Measurements from ENCODE around the gene FCHSD2.
"Not testable (repeated sequence)": the region's sequence is repeated elsewhere in the genome, so short reads cannot be mapped to it uniquely, and the experiment has no call there.

The FCHSD2 gene

DNA sequence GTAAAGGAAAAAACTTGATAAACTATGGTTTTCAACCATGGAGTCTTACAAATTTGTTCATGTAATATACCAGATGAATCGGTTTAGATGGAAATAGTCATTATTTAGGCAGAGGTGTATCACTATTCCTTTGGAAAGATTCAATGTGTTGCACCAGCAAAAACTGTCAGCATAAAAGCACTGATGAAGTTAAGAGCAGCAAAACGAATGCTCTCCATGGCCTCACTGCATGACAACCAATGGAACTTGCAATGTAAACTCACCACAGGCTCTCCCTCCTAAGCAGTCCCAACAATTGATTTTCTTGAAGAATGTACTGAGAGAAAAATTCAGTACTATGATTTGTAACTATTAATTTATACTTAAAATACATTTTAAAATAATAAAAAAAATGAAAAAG, 139.9 kb downstream of the FCHSD2 start:
- DNase-seq, result no peak

DNA sequence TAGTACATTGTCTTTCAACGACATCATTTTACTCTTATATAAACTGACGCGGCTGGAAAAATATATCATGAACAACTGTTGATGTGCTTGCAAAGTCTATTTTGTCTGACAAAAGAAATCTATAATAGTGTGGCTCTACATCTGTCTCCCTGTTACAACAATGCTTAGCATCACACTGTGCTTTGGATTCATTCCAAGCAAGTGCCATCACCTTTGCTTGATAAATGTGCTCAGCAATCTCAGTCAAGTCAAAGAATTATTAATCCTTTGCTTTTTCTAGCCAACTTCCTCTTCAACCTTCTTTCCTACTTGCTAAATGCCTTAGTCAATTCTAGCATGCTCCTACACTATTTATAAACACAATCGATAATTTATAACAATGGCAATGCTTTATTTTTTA, 140.5 kb downstream of the FCHSD2 start:
- DNase-seq, result no peak

- DNase-seq, result no peak
Observed at GRCh38 chr11:72998676-72999075, 143.4 kb downstream of the FCHSD2 start.

- no peak for DNase-seq
Observed at GRCh38 chr11:72996959-72997358, 145.2 kb downstream of the FCHSD2 start.

DNA sequence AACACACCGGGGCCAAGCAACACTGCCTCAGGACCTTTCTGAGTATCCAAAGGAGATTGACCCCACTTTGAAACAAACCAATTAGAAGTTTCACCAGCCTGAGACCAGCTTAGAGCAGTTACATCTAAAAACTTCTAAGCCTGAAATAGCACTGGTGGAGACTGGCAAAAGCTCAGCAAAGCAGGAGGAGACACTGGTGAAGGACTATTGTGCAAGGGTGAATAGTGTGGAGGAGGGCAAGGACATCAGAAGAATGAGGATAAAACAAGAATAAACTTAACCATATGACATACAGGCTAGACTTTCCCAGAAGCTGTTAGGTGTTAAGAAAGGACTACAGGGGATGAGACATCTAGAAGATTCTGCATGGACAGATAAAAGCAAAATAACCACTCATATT, 152.4 kb downstream of the FCHSD2 start:
- no peak for DNase-seq

DNA sequence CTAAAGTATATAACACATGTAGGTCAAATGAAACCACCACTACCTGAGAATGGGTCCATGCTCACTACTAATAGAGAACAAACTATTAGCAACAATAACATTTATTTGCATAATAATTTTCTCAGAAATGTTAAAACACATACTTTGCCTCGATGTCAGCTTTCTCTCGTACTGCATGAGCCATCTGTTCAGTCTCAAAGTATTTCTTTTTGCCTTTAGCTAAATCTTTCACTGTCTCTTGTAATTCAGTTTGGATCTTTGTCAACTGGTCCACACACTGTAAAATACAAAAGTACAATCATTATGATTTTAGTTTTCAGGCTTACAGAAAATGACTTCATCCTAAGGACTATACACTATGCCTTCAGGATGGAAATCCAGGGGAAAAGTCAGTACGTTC, 153.3 kb downstream of the FCHSD2 start:
- no peak for DNase-seq

GRCh38 chr11:72985645-72986044, 156.5 kb downstream of the FCHSD2 start:
- DNase-seq, result no peak

DNA sequence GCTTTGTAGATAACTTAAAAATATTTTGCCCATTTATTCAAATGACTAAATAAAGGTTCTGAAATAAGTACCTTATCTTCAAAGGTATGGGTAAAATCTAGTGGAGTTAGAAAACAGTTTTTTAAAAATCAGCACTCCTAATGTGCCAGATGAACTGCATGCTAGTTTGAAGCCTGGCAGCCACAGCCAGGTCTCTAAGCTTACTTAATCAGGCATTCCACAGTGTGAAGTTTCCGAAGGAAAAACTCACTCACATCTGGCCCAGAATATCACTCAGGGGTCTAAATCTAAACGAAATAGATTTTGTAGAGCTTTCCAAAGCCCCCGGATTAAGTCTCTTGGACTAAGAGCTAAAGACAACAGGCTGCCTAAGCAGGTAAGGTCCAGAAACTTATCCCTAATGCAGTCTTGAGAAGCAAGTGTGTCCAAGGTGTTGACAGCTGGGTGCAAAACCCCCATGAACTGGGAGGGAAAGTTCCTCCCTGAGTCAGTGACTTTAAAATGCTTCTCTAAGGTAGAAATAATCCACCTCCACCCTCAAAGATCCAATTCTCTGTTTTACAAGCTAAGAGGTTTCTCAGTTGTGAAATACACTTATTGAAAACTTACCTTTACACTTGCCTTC, 157.6 kb downstream of the FCHSD2 start:
- DNase-seq, result no peak

DNA sequence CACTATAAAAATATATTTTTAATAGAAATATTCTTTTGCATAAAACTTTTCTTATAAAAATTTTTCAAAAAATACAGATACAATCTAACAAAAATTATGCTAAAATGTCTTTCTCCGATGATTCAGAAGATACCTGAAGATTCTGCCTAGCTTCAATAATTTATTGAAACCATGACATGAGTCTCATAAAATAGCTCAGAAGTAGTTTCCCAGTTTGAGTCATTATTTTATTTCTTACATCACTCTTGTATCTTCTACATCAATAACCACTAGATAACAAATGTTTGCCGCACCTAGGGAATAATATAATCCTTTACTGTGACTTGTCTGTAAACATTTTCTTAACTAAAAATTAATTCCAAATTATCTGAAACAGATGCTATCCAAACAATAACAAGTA, 158.6 kb downstream of the FCHSD2 start:
- DNase-seq, result no peak

DNA sequence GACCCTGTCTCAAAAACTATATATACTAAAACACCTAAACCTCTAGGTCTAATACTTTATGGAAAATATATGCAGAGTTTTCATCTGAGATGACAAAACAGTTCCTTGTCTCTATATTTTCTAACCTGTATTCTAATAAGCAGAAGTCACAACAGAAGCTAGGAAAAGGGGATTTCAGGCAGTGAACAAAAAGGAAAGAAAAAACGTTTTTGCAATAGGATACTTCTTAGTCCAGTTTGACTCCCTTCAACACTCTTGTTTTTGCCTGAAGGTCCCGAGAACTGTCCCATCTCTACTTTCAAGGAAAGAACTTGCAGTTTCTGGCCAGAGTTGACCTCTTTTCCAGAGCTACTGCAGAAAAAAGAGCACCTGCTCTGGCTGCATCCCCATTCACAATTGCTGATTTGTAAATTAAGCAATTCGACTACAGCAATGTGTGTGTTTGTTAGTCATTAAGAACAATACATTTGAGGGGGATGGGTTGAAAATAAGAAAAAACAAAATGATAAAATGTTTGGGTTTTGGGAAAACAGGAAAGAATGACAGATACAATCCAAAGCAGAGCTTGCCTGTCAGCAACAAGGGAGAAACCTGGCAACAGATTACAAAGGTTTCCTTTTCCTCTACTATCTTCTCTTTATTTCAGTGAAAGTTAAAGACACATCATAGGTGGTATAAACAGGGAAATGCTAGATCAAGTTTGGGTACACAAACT, 160.0 kb downstream of the FCHSD2 start:
- no peak for DNase-seq

- DNase-seq, result no peak
Observed at GRCh38 chr11:72981080-72981479, 161.0 kb downstream of the FCHSD2 start.

DNA sequence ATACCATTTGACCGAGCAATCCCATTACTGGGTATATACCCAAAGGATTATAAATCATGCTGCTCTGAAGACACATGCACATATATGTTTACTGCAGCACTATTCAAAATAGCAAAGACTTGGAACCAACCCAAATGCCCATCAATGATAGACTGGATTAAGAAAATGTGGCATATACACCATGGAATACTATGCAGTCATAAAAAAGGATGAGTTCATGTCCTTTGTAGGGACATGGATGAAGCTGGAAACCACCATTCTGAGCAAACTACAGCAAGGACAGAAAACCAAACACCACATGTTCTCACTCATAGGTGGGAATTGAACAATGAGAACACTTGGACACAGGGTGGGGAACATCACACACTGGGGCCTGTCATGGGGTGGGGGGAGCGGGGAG, 164.3 kb downstream of the FCHSD2 start:
- DNase-seq, result not testable (repeated sequence)

GRCh38 chr11:72976522-72976892, 165.6 kb downstream of the FCHSD2 start:
- DNase-seq, result not testable (repeated sequence)

- DNase-seq, result peak in 1 of 5 donors; percentile 69
Observed at GRCh38 chr11:72975778-72976521, 166.2 kb downstream of the FCHSD2 start.

GRCh38 chr11:72974487-72975205, 167.5 kb downstream of the FCHSD2 start:
- no peak for DNase-seq

- DNase-seq, result no peak
Observed at GRCh38 chr11:72972496-72973128, 169.5 kb downstream of the FCHSD2 start.

- DNase-seq, result no peak
Observed at GRCh38 chr11:72971192-72971967, 170.7 kb downstream of the FCHSD2 start.

- DNase-seq, result peak in 1 of 5 donors; percentile 78
Observed at GRCh38 chr11:72970557-72971118, 171.5 kb downstream of the FCHSD2 start.

DNA sequence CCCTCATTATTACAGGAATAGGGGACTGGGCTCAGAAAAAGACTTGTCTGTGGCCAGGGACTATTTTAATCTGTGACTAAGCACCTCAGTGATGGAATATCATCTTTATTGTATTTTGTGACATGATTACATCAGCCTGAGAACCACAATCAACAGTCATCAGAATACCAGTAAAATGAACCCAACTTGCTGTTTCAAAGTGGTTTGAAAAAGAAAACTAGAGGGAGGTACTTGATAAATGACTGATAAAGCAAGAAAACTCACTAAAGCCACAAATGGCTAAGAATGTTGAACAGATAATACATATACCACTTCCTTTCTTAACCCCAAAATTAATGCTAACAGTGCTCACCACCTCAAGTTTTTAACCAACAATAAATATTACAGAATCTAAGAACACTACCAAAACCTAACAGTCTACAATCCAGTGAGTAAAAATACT, 172.2 kb downstream of the FCHSD2 start:
- peak in 1 of 5 donors; percentile 93 for DNase-seq

GRCh38 chr11:72968390-72968789, 173.7 kb downstream of the FCHSD2 start:
- DNase-seq, result no peak

- DNase-seq, result peak in 1 of 5 donors; percentile 29
Observed at GRCh38 chr11:72965672-72966071, 176.4 kb downstream of the FCHSD2 start.
